ENCODE measurements around the gene SEC14L2. TPM values are rescaled to one million over a fixed set of nuclear protein-coding genes. Genes with fewer than 3 reads are reported as not detected.

SEC14L2 gene
- total RNA-seq: 10 to 100 TPM in 2 of 4 donors, 1 to 10 TPM in 2; 3.6 to 18.8 (median 13.3) TPM

GRCh38 chr22:30396871-30397655, at the start of gene SEC14L2:
SEC14L2 (plus strand) TSS chr22:30397018; CDS start chr22:30397117, 99 bp downstream.
- peak; percentile 70 to 95 for DNase-seq (ENCODE audit: low spot score in 2 of 2)
- no peak for TF ChIP-seq CTCF (IDR thresholded peaks at IDR 0.05)
- TF ChIP-seq POLR2A (IDR thresholded peaks at IDR 0.05): no peak
- 1% methylated on average over 31 to 35 of the region's 56 CpGs for WGBS, 2 donors
- intact Hi-C loops (cut with DNase I; ENCODE audit: low total_unique reads): no loop called here
- H3K4me3 ChIP-seq (ENCODE audit: low read depth, poor library complexity, severe bottlenecking): peak within 1 kb of the TSS; percentile 51

GRCh38 chr22:30347255-30347892, 49.4 kb upstream of the SEC14L2 start:
- intact Hi-C loops (cut with DNase I; ENCODE audit: low total_unique reads): no loop called here
- TF ChIP-seq POLR2A (IDR thresholded peaks at IDR 0.05): no peak
- no peak for TF ChIP-seq CTCF (IDR thresholded peaks at IDR 0.05)
- 72 to 73% methylated on average over 5 of the region's 5 CpGs for WGBS, 2 donors

GRCh38 chr22:30348404-30348803, 48.4 kb upstream of the SEC14L2 start:
- TF ChIP-seq POLR2A (IDR thresholded peaks at IDR 0.05): no peak
- no peak for TF ChIP-seq CTCF (IDR thresholded peaks at IDR 0.05)
- WGBS, 2 donors: 62 to 67% methylated on average over 4 of the region's 4 CpGs
- DNase-seq (ENCODE audit: low spot score in 2 of 2): no peak
- no peak overlapping the region for H3K4me3 ChIP-seq (ENCODE audit: low read depth, poor library complexity, severe bottlenecking)
- intact Hi-C loops (cut with DNase I; ENCODE audit: low total_unique reads): no loop called here

More at GRCh38 chr22:30347255-30347892, 49.4 kb upstream of the SEC14L2 start:
- no peak for DNase-seq (ENCODE audit: low spot score in 2 of 2)
- no peak overlapping the region for H3K4me3 ChIP-seq (ENCODE audit: low read depth, poor library complexity, severe bottlenecking)

- TF ChIP-seq POLR2A (IDR thresholded peaks at IDR 0.05) (no peak), CTCF (IDR thresholded peaks at IDR 0.05) (no peak)
- intact Hi-C loops (cut with DNase I; ENCODE audit: low total_unique reads): no loop called here
- WGBS, 2 donors: 65 to 75% methylated on average over 4 of the region's 4 CpGs
- H3K4me3 ChIP-seq (ENCODE audit: low read depth, poor library complexity, severe bottlenecking): no peak overlapping the region
- DNase-seq (ENCODE audit: low spot score in 2 of 2): no peak
Observed at GRCh38 chr22:30348809-30349208, 48.0 kb upstream of the SEC14L2 start.

GRCh38 chr22:30351226-30351625, 45.6 kb upstream of the SEC14L2 start:
- intact Hi-C loops (cut with DNase I; ENCODE audit: low total_unique reads): no loop called here
- no peak for DNase-seq (ENCODE audit: low spot score in 2 of 2)
- H3K4me3 ChIP-seq (ENCODE audit: low read depth, poor library complexity, severe bottlenecking): no peak overlapping the region
- no peak for TF ChIP-seq POLR2A (IDR thresholded peaks at IDR 0.05)
- no peak for TF ChIP-seq CTCF (IDR thresholded peaks at IDR 0.05)
- WGBS, 2 donors: 91 to 92% methylated on average over 3 of the region's 3 CpGs

All from lower leg skin (tissue), 4 donors.